GM18507 (cell line): Measurements from ENCODE around the gene ZFP92.

Experiments
- DNase-seq: peaks from one replicate; pipeline ENCODE4 v3.0.0; 2011; ENCODE audit warnings: low read depth; ENCODE audit not compliant: insufficient read length; ENCODE audit errors: extremely low spot score
- FAIRE-seq: peaks from 2 replicates; lab custom pipeline; 2011; peaks lifted over from hg19 to GRCh38; lab: Jason Lieb, UNC

The ZFP92 gene

GRCh38 chrX:153449368-153450113 lies 38.3 kb downstream of the ZFP92 start:
- FAIRE-seq, result no peak
- DNase-seq, result no peak

- no peak for DNase-seq
- FAIRE-seq, result no peak
Observed at GRCh38 chrX:153450114-153450948, 39.1 kb downstream of the ZFP92 start.

- DNase-seq (no peak), FAIRE-seq (no peak)
Observed at GRCh38 chrX:153450949-153451277, 39.6 kb downstream of the ZFP92 start.

DNA sequence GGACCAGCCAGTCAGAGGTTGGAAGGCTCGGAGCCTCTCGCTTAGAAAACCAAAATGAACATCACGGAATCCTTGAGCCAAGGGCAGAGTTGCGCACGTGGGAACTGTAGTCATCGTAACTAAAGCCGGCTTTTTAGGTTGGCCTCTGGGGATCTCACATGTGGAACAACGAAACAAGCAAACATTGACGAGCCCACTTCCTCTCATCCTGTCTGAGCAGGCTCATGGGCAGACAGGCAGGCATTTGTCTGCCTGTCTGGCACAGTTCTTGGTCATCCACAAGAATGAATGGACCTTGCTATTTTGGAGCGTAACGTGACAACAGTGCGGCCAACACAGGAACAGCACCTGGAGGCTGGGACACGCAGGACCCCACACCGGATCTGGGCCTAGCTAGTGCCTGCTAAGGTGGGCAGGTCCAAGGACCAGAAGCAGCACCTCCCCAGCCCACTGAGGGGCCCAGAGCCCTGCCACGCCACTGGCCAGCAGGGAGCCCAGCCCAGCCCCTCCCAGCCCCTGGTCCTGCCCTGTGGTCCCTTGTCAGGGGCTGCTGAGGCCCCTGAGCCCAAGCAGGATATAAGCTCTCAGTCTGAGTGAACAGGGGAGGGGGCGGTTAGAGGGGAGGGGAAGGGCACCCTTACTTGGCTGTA lies 43.8 kb downstream of the ZFP92 start:
- DNase-seq (no peak), FAIRE-seq (no peak)

DNA sequence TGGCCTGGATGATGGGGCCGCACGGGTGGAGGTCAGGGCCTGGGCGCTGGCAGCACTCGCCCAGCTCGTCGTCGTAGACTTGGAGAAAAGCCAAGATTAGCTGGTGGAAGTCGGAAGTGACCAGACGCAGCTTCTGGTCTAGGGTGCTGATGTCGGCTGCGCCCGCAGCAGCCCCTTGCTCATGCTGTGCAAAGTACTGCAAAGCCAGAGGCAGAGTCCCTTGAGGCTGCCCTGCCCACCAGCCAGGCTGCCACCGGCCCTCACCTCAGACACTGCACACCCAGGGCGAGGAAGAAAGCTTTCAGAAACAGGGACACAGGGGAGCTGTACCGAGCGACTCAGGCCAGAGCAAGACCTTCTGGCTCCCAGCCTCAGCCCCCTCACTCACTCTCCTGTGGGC lies 44.3 kb downstream of the ZFP92 start:
- DNase-seq (no peak), FAIRE-seq (no peak)

DNA sequence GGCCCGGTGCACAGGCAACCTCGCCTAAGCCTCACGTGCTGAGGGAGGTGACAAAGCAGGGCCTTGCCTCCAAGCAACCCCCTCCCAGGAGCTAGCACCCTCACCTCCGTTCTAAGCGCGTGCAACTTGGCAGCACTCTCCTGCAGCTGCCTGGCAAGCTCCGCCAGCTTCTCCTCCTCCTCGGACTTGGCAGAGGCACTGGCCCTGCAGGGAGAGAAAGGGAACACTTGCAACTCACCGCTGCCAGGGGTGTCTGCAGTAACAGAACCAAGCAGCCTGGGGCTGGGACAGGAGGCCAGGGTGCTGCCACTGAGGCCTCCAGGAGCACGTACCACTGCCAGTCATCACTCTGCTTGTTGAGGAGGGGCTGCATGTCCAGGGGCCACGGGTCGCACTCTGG lies 44.9 kb downstream of the ZFP92 start:
- FAIRE-seq (no peak), DNase-seq (no peak)

GRCh38 chrX:153456704-153457103 lies 45.4 kb downstream of the ZFP92 start:
- no peak for DNase-seq
- no peak for FAIRE-seq

GRCh38 chrX:153457136-153457825 lies 46.0 kb downstream of the ZFP92 start:
- no peak for FAIRE-seq

GRCh38 chrX:153457827-153458466 lies 46.7 kb downstream of the ZFP92 start:
- DNase-seq (no peak), FAIRE-seq (no peak)

More at GRCh38 chrX:153457136-153457825, 46.0 kb downstream of the ZFP92 start:
- no peak for DNase-seq

GRCh38 chrX:153458476-153458875 lies 47.2 kb downstream of the ZFP92 start:
- FAIRE-seq (no peak), DNase-seq (no peak)

DNA sequence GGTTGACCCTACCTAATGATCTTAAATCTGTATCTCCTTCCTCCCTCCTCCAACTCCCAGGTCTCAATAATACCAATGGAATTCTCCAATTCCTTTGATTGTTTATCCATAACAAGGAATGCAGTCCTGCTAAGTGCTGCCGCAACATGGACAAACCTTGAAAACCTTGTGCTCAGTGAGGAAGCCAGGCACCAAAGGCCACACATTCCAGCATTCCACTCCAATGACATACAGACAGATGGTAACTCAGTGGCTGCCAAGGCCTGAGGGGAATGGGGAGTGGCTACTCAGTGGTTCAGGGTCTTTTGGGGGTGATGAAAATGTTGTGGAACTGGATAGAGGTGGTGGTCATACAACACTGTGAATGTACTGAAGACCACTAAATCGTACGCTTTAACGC lies 48.7 kb downstream of the ZFP92 start:
- no peak for DNase-seq
- no peak for FAIRE-seq

GRCh38 chrX:153460826-153461225 lies 49.6 kb downstream of the ZFP92 start:
- FAIRE-seq, result peak; percentile 78

More at GRCh38 chrX:153460826-153461225, 49.6 kb downstream of the ZFP92 start:
- DNase-seq, result no peak
